HepG2 (cell line): ENCODE measurements around the gene UBB.

Experiments used
- ATF1 ChIP-seq: IDR thresholded peaks from 2 replicates; pipeline ENCODE4 v1.6.1; 2016; ENCODE audit warnings: mild to moderate bottlenecking, control low read depth
- CBX5 ChIP-seq: sonication (generic); formaldehyde crosslinking; IDR thresholded peaks from 2 replicates; pipeline ENCODE4 v1.4.0; 2020; ENCODE audit warnings: missing genetic modification reagents, borderline replicate concordance
- EP300 ChIP-seq, 3 experiments: sonication (generic) in 1 of 3; formaldehyde crosslinking in 1 of 3; IDR thresholded peaks; 2 replicates each; pipeline versions ENCODE4 v1.5.1 to v1.6.1; 2011 to 2020; ENCODE audit warnings: low read depth in 2 of 3, low read length in 2 of 3, borderline replicate concordance in 1 of 3, improper control_type of control experiment in 1 of 3, mild to moderate bottlenecking in 1 of 3, missing genetic modification reagents in 1 of 3, moderate library complexity in 1 of 3
- GATA4 ChIP-seq: sonication (generic); IDR thresholded peaks from 2 replicates; pipeline ENCODE4 v1.6.1; 2016; ENCODE audit warnings: antibody characterized with exemption, low read depth, borderline replicate concordance
- HDAC1 ChIP-seq: sonication (generic); formaldehyde crosslinking; IDR thresholded peaks from 2 replicates; pipeline ENCODE4 v1.5.1; 2020; ENCODE audit warnings: mild to moderate bottlenecking, missing genetic modification reagents
- HDAC2 ChIP-seq: sonication (generic); formaldehyde crosslinking; IDR thresholded peaks from 2 replicates; pipeline ENCODE4 v1.4.0; 2020; ENCODE audit warnings: missing genetic modification reagents
- HNF4A ChIP-seq: sonication (generic); formaldehyde crosslinking; IDR thresholded peaks from 2 replicates; pipeline ENCODE4 v1.4.0; 2020; ENCODE audit warnings: missing genetic modification reagents
- PITX1 ChIP-seq: sonication (generic); formaldehyde crosslinking; IDR thresholded peaks from 2 replicates; pipeline ENCODE4 v1.5.1; 2020; ENCODE audit warnings: mild to moderate bottlenecking, missing genetic modification reagents
- POLR2A ChIP-seq, 2 experiments: IDR thresholded peaks; 2 replicates each; pipeline ENCODE4 v1.6.1; 2011; ENCODE audit warnings: low read depth in 2 of 2, low read length in 2 of 2, mild to moderate bottlenecking in 1 of 2, moderate library complexity in 1 of 2; ENCODE audit not compliant: insufficient read depth in 1 of 2
- TFDP2 ChIP-seq: sonication (generic); formaldehyde crosslinking; IDR thresholded peaks from 2 replicates; pipeline ENCODE4 v1.4.0; 2020; ENCODE audit warnings: missing genetic modification reagents
- TP53 ChIP-seq: sonication (generic); formaldehyde crosslinking; conservative IDR thresholded peaks from 2 replicates; pipeline ENCODE4 v1.4.0; 2020; ENCODE audit warnings: missing genetic modification reagents
- ZFP1 ChIP-seq: IDR thresholded peaks from 2 replicates; pipeline ENCODE4 v1.6.1; 2016
- TF ChIP-seq, protein P1 (sequence below): sonication (generic); formaldehyde crosslinking; IDR thresholded peaks from 2 replicates; pipeline ENCODE4 v1.5.0; 2020; ENCODE audit warnings: mild to moderate bottlenecking, missing genetic modification reagents, moderate library complexity
- TF ChIP-seq, protein P2 (sequence below): sonication (generic); formaldehyde crosslinking; IDR thresholded peaks from 2 replicates; pipeline ENCODE4 v1.4.0; 2020; ENCODE audit warnings: missing genetic modification reagents

DNA sequence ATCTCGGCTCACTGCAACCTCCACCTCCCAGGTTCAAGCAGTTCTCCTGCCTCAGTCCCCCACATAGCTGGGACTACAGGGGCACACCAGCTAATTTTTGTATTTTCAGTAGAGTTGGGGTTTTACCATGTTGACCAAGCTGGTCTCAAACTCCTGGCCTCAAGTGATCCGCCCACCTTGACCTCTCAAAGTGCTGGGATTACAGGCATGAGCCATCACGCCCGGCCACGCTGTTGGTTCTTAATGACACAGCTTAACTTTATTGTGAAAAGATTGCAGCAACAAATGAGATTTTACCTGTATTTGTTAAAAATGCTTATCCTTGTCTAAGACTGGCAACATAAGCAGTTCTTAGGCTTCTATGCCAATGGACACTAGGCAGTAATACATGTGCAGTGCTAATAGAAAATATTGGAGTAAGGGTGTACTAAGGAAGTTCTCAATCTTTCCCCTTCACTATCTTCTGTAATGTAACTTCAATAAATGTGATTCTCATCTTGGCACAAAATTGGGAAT is 2.9 kb downstream of the UBB start:
- TF ChIP-seq EP300 (IDR thresholded peaks at IDR 0.05; ENCODE audit: low read depth in 2 of 2, low read length in 2 of 2) (no peak), EP300 (CRISPR knock-in tag; IDR thresholded peaks at IDR 0.05; ENCODE audit: borderline replicate concordance) (no peak), HNF4A (no peak), POLR2A (IDR thresholded peaks at IDR 0.05; ENCODE audit: insufficient read depth in 1 of 2, low read depth in 2 of 2, low read length in 2 of 2) (no peak), GATA4 (no peak), HDAC1 (CRISPR knock-in tag) (no peak), HDAC2 (CRISPR knock-in tag) (no peak), PITX1 (no peak), TP53 (CRISPR knock-in tag) (no peak), CBX5 (CRISPR knock-in tag) (no peak), ATF1 (CRISPR knock-in tag) (no peak), ZFP1 (CRISPR knock-in tag) (no peak), TFDP2 (CRISPR knock-in tag) (no peak)
- TF ChIP-seq, protein P1, sequence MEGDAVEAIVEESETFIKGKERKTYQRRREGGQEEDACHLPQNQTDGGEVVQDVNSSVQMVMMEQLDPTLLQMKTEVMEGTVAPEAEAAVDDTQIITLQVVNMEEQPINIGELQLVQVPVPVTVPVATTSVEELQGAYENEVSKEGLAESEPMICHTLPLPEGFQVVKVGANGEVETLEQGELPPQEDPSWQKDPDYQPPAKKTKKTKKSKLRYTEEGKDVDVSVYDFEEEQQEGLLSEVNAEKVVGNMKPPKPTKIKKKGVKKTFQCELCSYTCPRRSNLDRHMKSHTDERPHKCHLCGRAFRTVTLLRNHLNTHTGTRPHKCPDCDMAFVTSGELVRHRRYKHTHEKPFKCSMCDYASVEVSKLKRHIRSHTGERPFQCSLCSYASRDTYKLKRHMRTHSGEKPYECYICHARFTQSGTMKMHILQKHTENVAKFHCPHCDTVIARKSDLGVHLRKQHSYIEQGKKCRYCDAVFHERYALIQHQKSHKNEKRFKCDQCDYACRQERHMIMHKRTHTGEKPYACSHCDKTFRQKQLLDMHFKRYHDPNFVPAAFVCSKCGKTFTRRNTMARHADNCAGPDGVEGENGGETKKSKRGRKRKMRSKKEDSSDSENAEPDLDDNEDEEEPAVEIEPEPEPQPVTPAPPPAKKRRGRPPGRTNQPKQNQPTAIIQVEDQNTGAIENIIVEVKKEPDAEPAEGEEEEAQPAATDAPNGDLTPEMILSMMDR (CRISPR knock-in tag), result no peak
- TF ChIP-seq, protein P2, sequence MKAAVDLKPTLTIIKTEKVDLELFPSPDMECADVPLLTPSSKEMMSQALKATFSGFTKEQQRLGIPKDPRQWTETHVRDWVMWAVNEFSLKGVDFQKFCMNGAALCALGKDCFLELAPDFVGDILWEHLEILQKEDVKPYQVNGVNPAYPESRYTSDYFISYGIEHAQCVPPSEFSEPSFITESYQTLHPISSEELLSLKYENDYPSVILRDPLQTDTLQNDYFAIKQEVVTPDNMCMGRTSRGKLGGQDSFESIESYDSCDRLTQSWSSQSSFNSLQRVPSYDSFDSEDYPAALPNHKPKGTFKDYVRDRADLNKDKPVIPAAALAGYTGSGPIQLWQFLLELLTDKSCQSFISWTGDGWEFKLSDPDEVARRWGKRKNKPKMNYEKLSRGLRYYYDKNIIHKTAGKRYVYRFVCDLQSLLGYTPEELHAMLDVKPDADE, result no peak
